Ascending aorta (tissue), 2 donors: ENCODE data around the gene RASSF3. TPM values are rescaled to one million over a fixed set of nuclear protein-coding genes. Genes with fewer than 3 reads are reported as not detected.
A peak's percentile ranks its signal among the peaks of the same experiment; 100 is the strongest.
"Not testable (repeated sequence)": the region's sequence is repeated elsewhere in the genome, so short reads cannot be mapped to it uniquely, and the experiment has no call there.

Source experiments
- DNase-seq, 2 donors: peaks; one replicate each; pipeline ENCODE4 v3.0.0-alpha.2; 2019; ENCODE audit warnings: low spot score in 2 of 2
- H3K27ac ChIP-seq, 2 donors: fragments of 200-600 bp; sonication (generic); one replicate each; pipeline ENCODE4 v1.5.1; 2016 to 2017; ENCODE audit warnings: mild to moderate bottlenecking in 1 of 2
- H3K27me3 ChIP-seq: fragments of 200-600 bp; sonication (generic); one replicate; pipeline ENCODE4 v1.5.1; 2017
- H3K36me3 ChIP-seq, 2 donors: fragments of 200-600 bp; sonication (generic); one replicate each; pipeline ENCODE4 v1.5.1; 2016
- H3K4me1 ChIP-seq, 2 donors: fragments of 200-600 bp; sonication (generic); one replicate each; pipeline ENCODE4 v1.5.1; 2016 to 2017; ENCODE audit warnings: mild to moderate bottlenecking in 1 of 2
- H3K4me3 ChIP-seq, 2 donors: fragments of 200-600 bp; sonication (generic); one replicate each; pipeline ENCODE4 v1.5.1; 2016 to 2017; ENCODE audit warnings: mild to moderate bottlenecking in 1 of 2
- H3K9me3 ChIP-seq, 2 donors: fragments of 200-600 bp; sonication (generic); one replicate each; pipeline ENCODE4 v1.5.1; 2016
- CTCF ChIP-seq, 3 experiments: fragments of 200-600 bp in 2 of 3; fragments of 450-650 bp in 1 of 3; sonication (generic) in 2 of 3; IDR thresholded peaks; one replicate each; pipeline ENCODE4 v1.5.1; 2016 to 2019; ENCODE audit warnings: antibody characterized with exemption in 3 of 3, mild to moderate bottlenecking in 1 of 3, moderate library complexity in 1 of 3
- intact Hi-C: fragments of 100-400 bp; cut with DNase I; formaldehyde crosslinking; loops from one replicate; pipeline ENCODE4 v1.15.1; 2023
- total RNA-seq: library from RNA; depleted of rRNA; stranded (reverse); fragments of >200 nt; gene quantifications from one replicate; pipeline ENCODE4 v1.1.0, GENCODE V29; 2016

Gene RASSF3
- total RNA-seq, 1 donor from 2014 or later, result 79.6 TPM

DNA sequence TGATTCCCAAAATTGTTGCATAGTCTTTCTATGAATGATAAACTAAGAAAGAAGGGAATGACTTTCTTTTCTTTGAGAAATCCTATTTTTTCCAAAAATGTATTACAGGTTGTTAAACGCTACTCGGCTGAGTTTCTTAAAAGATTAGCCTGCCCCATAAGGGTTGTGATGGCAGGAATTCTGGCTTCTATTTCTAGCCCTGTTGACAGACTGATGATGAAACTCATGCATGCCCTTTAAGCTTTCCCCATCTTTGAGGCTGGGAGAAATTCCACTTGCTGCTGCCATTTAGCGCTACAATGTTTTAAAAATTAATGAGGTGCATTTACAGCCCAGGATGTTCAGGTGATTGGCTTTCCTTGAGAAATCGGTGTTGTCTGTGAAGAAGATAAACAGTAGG lies 33.2 kb upstream of the RASSF3 start:
- no peaks in the 10 kb centered on the region for H3K4me1 ChIP-seq
- no peaks in the 10 kb centered on the region for H3K36me3 ChIP-seq
- no peak for DNase-seq
- H3K27me3 ChIP-seq, result no peaks in the 10 kb centered on the region
- TF ChIP-seq CTCF (IDR thresholded peaks at IDR 0.05), result no peak
- H3K27ac ChIP-seq, result no peak overlapping the region
- intact Hi-C loops, result no loop called here
- H3K4me3 ChIP-seq, result no peak overlapping the region
- H3K9me3 ChIP-seq, result peaks cover 9 to 11% of the 10 kb centered on the region in 2 donors

DNA sequence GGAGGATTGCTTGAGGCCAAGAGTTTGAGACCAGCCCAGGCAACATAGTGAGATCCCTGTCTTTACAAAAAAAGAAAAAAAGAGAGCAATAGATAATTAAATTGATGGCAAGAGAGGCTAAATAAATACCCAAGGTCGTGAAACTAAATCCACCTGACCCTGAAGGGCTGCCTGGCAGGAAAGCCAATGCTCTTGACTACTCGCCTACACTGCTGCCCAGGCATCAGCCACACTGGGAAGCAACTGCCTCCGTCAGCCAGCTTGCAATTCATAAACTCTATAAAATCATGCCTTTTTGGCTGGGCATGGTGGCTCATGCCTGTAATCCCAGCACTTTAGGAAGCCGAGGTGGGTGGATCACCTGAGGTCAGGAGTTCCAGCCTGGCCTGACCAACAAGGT lies 31.7 kb upstream of the RASSF3 start:
- H3K27me3 ChIP-seq, result no peaks in the 10 kb centered on the region
- intact Hi-C loops, result no loop called here
- H3K9me3 ChIP-seq, result peaks cover 9 to 11% of the 10 kb centered on the region in 2 donors
- H3K36me3 ChIP-seq, result no peaks in the 10 kb centered on the region
- no peak for DNase-seq
- H3K4me1 ChIP-seq, result peaks cover 0 to 8% of the 10 kb centered on the region in 2 donors
- no peak overlapping the region for H3K4me3 ChIP-seq
- no peak overlapping the region for H3K27ac ChIP-seq
- no peak for TF ChIP-seq CTCF (IDR thresholded peaks at IDR 0.05)

DNA sequence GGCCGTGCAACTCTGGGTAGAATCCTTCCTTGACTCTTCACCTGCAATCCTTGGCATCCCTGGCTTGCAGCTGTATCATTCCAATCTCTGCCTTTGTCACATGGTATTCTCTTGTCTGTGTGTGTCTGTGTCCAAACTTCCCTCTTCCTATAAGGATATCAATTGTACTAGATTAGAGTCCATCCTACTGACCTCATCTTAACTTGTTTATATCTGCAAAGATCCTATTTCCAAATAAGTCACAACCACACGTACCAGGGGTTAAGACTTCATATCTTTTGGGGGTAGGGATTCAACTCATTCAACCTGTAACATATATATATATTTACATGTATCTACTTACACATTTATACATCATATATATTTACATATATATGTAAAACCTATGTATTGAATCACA lies 29.6 kb upstream of the RASSF3 start:
- Histone ChIP-seq H3K4me3 (no peak overlapping the region), H3K9me3 (no peaks in the 10 kb centered on the region), H3K27me3 (no peaks in the 10 kb centered on the region), H3K36me3 (no peaks in the 10 kb centered on the region), H3K27ac (no peak overlapping the region), H3K4me1 (peaks cover 0 to 9% of the 10 kb centered on the region in 2 donors)
- no peak for TF ChIP-seq CTCF (IDR thresholded peaks at IDR 0.05)
- DNase-seq, result no peak
- intact Hi-C loops, result no loop called here

DNA sequence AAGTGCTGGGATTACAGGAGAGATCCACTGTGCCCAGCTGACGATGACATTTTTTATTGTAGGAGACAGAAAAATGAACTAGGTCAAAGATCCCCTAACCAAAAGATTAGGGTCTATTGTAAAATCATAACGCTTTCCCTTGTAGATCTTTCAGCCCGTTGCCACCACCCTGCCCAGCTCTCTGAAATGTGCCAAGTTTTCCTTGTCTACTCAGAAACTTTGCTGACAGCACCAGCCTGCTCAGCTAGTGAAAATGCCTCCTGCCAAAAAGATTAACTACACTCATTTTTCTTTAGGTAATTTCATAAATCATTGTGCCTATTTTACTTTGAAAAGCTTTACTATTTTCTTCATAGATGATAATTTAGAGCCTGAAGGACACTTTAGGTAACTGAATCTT lies 28.2 kb upstream of the RASSF3 start:
- no peaks in the 10 kb centered on the region for H3K9me3 ChIP-seq
- no peaks in the 10 kb centered on the region for H3K27me3 ChIP-seq
- DNase-seq, result no peak
- intact Hi-C loops, result no loop called here
- H3K4me1 ChIP-seq, result peaks cover 0 to 9% of the 10 kb centered on the region in 2 donors
- TF ChIP-seq CTCF (IDR thresholded peaks at IDR 0.05), result no peak
- H3K36me3 ChIP-seq, result no peaks in the 10 kb centered on the region
- H3K27ac ChIP-seq, result no peak overlapping the region
- H3K4me3 ChIP-seq, result no peak overlapping the region

DNA sequence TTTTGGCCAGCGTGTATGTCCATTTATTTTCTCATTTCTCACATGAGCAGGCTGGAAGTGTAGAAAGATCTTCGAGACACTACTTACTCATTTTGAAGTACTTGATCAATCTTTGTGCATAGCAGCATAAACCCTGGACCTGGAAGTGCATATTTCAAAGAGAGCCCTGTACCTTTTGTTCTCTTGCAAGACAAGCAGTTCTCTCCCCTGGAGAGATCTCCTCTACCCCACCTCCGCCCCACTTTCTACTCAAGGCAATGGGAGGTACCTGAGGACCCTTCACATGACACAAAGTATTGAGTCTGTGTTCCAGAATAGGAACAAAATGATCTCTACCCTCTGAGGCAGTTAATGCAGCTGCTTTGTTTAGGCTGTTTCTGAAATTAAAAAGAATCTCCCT lies 27.4 kb upstream of the RASSF3 start:
- H3K4me3 ChIP-seq, result peak overlapping the region in 1 of 2 donors; percentile 18
- intact Hi-C loops, result no loop called here
- no peak overlapping the region for H3K27ac ChIP-seq
- H3K27me3 ChIP-seq, result no peaks in the 10 kb centered on the region
- H3K36me3 ChIP-seq, result no peaks in the 10 kb centered on the region
- DNase-seq, result no peak
- no peak for TF ChIP-seq CTCF (IDR thresholded peaks at IDR 0.05)
- peaks cover 0 to 9% of the 10 kb centered on the region in 2 donors for H3K4me1 ChIP-seq
- H3K9me3 ChIP-seq, result no peaks in the 10 kb centered on the region

GRCh38 chr12:64583395-64583770 lies 26.9 kb upstream of the RASSF3 start:
- H3K9me3 ChIP-seq, intact Hi-C loops, H3K4me1 ChIP-seq, DNase-seq, H3K27me3 ChIP-seq, H3K27ac ChIP-seq, H3K36me3 ChIP-seq: not testable (repeated sequence)
- peak overlapping the region; percentile 18 to 22 for H3K4me3 ChIP-seq
